GM18868 (cell line): ENCODE results near the gene CIBAR2.
"Not testable (repeated sequence)": the region's sequence is repeated elsewhere in the genome, so short reads cannot be mapped to it uniquely, and the experiment has no call there.

ENCODE experiments used
- ATAC-seq: cut with Tn5 transposase; IDR thresholded peaks from one replicate; pipeline ENCODE4 v1.9.1; 2021; ENCODE audit warnings: mild to moderate bottlenecking, moderate library complexity; ENCODE audit not compliant: unreplicated experiment

CIBAR2 gene

DNA sequence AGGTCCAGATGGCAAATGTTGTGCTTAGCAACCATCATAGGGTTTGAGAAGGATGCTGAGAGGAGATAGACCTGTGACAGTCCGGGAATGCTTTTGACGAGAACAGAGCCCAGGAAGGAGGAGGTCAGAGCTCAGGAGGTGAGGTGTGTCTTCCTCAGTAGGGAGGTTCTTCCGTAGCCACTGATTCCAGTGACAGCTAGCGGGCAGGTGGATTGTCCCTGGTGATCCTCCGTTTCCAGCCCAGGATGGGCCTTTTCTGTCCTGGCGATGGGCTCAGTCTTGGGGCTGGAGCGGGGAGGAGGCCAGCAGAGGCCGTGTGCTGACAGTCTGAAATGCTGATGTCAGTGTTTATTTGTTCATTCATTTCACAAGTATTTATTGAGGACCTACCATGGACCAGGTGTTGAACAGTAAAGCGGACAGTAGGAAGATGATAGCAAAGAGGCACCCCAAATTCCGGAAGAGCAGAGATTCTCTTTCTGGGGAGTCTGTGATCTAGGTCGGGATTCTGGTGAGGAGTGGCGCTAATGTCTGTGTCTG is 45.9 kb downstream of the CIBAR2 start:
- no peak for ATAC-seq

DNA sequence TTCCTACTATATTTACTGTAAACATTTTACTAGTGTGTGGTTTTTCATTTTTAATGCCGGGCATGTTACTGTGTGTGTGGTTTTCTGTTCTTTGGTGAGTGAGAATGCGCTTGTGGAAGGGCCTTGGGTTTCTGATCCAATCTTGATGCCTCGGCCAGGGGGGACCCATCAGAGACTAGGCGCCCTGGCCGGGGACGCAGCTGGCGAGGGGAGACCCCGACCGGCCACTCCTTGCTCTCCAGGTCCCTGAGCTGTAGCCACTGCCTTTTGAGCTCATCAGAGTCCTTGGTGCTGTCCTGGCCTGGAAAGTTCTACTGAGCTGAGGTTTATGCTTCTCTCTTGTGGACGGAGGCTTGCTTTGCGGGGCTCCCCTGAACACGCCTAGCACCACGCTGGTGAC is 47.2 kb downstream of the CIBAR2 start:
- no peak for ATAC-seq

DNA sequence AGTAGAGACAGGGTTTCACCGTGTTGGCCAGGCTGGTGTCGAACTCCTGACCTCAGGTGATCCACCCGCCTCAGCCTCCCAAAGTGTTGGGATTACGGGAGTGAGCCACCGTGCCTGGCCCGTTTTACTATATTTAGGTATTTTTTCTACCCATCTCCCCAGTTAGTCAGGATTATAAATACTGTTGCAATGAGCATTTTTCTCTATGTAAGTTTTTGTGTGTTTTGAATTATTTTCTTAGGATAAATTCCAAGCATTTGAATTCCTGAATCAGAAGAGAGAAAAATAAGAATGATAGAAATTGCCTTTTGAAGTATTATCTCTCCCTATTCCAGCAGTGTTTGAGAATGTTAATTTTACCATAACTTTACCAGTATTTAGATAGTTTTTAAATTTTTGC is 48.1 kb downstream of the CIBAR2 start:
- ATAC-seq = no peak

DNA sequence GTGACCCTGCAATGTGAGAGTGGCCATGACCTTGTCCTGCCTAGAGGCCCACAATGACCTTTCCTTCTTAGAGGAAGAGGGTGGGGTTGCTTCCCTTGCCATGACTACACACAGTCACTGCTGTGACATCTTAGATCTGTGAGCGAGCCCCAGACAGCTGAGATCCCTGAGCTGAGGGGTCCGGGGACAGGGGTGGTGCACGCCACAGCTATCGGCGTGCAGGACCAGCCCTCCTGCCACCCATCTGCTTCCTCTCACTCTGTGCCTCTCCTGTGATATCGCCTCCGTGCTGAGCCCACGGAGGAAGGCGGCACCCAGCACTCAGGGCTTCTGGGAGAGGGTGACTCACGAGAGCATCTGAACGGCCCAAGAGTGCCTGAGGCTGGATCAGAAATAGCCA is 49.4 kb downstream of the CIBAR2 start:
- ATAC-seq = no peak

DNA sequence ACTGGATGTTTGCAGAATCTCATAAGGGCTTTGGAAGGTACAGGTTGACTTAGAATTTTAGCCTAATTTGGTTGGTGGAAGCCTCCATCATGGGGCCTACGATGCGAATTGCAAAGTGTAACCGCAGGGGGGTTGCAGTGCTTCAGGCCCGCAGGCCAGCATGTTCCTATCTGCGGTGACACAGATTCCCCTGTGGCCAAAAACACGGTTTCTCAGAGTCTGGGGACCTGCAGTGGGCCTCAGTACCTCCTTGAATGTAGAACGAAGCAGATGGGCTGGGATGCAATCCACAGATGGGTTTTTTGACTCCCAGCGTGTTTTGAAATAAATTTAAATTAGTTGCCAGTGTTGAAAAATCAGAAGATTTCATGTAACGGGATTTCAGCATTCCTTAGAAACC is 49.9 kb downstream of the CIBAR2 start:
- ATAC-seq = no peak

DNA sequence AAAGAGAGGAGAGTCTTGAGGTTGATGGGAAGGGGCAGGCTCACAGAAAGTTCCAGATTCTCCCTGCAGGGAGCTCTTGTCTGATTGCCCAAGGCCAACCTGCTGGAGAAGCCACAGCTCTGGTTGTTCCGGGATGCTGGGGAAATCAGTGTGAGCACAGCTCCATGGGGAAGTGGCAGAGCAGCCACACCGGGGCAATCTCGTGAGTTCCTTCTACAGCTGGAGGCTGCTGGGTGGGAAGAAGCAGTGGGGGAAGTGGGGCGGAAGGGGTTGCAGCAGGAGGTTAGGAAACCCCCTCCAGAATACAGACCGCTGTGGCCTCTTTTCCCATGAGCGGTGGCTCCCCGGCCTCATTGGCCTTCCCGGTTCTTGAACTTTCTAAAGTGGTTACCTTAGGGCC is 50.7 kb downstream of the CIBAR2 start:
- ATAC-seq = no peak

DNA sequence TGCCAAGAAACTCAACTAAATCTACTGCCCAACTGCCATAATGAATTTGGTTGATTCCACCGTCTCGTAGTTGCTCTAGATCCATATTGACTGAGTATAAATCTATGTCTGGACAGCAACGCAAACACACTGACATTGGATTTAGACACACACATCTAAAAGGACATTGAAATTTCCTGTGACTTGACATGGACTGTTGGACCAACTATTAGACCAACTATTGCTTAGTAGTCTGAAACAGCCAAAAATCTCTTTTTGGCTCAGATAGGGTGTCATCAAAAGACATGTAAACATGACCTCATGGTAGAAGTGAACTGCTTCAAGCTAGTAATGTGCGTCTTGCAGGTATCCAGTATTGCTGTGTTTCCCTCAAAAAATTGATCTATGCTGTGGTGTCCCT is 53.4 kb downstream of the CIBAR2 start:
- ATAC-seq = no peak

DNA sequence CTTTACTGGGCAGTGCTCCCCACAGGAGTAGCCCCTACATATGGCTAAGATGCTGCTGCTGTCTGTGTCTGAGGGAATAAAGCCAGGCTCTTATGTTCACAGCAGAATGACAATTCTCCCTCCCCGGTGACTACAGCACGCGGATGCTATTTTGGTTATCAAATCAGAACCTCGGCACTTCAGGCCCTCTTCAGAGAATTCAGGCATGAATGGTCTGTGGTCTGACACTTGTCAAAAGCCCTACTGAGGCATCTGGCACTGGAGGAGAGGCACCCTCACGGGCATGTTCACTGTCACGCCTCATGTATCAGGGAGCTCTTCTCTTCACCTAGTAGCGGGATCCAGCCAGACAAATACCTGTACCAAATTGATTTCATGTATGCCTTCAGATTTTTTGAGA is 54.3 kb downstream of the CIBAR2 start:
- ATAC-seq = peak; percentile 38

DNA sequence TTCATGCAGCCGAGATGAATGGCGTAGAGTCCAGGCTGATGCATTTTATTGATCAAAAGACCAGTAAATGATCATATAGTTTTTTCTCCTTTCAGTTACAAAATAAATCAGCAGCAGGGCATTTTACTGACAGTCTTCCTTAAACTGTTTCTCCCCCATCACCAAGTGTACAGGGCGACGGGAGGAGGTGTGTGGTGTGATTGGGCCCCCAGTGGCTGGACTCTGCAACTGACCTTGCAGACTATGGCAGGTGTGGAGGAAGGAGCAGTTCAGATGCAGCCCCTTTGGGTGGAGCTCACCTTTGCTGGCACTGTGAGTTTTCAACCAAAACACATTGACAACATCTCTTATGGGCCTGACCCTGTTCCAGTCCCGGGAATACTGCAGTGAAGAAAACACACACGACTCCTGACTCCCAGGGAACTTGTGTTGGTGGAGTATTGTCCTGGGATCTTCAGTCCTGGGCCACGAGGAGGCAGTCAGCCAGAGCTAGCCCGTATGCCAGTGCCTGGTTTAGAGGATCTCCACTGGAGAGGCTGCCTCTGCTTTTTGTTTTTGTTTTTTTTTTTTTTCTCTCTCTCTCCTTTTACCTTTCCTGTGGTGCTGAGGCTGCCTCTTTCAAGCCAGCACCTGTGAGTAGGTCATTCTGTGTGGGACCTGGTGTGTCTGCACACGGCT is 54.9 kb downstream of the CIBAR2 start:
- no peak for ATAC-seq

DNA sequence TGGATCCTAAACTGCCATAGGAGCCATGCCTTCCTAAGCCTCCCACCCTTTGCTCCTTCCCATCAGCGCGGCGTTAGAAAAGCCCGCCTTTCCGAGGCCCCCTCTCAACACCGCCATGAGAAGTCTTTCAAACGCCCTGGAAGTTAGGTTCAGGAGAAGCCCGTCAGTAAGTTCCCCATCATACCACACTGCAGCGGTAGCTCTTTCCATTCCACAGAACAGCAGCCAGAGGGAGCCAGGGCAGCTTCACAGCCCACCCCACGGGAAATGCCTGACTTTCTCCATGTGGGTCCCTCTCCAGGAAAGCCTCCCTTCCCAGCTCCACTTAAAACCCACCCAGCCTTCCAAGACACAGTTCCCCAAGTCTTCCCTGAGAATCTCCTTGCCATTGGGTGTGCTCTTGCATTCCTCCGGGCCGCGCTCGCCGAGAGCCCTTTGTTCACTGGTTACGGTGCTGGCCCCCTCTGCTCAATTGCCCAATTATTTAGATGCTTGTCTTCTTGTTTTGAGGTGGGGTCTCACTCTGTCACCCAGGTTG is 56.0 kb downstream of the CIBAR2 start:
- no peak for ATAC-seq

DNA sequence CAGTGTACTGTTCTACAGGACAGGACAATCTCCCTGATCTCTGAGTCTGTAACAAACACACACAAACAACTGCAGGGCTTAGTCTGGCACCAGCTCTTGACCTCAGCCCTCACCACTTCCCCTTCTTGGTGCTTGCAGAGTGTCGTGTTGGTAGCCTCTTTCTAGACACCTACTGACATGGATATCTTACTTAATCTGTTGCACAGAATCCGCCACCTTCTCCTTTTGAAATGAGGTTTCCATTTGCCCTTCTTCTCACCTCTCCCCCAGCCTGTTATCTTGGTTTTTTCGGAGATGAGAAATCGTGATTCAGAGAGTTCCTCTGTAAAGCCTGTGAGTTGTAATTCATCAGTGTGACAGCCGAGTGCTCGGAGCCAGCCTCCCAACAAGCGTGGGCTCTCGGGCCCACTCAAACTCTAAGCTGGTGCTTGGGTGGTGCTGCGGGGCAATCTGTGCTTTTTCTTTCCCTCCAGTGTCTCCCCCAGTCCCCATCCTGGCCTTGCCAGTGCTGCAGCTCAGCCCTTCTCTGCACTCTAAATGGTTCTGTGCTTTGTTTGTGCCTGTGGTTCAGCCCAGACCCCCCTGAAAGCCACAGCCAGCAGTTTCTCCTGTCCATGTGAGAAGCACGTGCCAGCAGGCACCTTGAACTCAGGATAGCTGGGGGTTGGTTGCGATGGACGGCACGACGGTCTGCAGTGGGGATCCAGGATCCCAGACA is 56.6 kb downstream of the CIBAR2 start:
- peak; percentile 91 for ATAC-seq

DNA sequence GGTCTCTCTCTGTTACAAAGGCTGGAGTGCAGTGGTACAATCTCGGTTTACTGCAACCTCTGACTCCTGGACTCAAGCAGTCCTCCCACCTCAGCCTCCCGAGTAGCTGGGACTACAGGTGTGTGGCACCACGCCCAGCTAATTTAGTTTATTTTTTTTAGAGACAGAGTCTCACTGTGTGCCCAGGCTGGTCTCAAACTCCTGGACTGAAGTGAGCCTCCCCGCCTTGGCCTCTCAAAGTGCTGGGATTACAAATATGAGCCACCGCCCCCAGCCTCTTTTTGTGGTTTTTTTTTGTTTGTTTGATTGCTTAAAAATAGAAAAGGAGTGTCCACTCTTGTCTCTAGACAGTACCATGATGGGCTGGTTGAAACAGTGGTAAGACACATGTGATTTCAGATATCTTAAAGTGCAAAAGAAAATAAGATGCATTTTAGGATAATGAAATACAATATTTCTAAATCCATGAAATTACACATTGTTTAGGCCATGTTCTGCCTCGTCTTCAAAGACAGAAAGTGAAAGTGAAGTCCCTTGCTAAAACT is 57.3 kb downstream of the CIBAR2 start:
- no peak for ATAC-seq

DNA sequence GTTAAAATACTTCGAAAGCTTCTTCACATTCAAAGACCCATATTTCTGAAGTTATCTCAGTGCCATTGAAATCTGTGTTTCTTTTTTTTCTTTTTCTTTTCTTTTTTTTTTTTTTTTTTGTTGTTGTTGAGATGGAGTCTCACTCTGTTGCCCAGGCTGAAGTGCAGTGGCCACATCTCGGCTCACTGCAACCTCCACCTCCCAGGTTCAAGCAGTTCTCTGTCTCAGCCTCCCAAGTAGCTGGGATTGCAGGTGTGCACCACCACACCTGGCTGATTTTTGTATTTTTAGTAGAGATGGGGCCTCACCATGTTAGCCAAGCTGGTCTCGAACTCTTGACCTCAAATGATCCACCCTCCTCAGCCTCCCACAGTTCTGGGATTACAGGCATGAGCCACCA is 58.0 kb downstream of the CIBAR2 start:
- ATAC-seq = not testable (repeated sequence)

DNA sequence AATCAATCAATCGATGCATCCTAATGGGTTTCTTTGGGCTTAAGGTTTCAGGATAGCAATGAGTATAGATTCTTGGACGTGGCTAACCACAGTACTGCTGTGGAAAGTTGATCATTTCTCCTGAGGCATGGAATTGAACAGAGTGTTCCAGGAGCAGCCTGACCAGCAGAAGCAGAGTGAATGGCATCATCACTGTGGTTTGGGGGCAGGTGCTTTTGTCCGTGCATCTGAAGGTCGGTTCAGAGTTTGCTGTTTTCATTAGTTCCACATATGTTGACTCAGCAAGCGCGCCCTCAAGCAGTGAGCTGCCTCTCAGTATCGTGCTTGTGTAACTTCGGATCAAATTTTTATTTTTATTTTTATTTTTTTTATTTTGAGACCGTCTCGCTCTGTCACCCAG is 59.7 kb downstream of the CIBAR2 start:
- no peak for ATAC-seq

DNA sequence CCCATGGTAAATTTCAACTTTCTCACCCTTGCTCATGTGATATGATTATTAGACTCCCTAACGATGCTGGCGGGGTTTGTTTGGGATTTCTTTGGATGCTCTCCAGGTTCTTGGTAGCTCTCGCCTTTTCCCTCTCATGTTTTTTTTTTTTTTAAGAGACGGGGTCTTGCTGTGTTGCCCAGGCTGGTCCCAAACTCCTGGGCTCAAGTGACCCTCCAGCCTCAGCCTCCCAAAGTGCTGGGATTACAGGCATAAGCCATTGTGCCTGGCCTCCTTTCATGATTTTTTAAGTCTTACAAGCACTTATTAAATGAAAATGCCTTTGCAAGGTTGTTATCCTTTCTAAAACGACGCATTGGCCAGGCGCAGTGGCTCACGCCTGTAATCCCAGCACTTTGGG is 60.6 kb downstream of the CIBAR2 start:
- no peak for ATAC-seq

DNA sequence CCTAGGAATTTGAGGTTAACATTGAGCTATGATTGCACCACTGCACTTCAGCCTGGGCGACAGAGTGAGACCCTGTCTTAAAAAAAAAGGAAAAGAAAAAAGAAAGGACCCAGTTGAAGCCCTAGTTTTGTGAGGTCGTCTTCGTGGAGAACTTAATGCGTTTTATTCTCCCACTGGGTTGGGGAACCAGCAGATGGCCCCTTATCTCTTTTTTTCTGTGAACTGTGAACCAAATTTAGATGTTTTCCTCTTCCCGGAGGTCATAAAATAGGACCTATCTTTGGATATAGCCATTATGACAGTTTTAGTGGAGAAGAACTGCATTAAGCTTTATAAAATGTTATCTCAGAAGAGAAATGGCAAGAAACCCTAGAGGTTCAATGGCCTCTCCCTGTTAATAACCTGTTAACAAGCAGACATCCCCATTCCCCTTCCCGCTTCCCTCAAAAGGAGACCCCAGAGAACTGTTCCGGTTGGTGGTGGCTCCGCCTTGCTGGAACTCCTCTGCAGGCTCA is 61.1 kb downstream of the CIBAR2 start:
- no peak for ATAC-seq

DNA sequence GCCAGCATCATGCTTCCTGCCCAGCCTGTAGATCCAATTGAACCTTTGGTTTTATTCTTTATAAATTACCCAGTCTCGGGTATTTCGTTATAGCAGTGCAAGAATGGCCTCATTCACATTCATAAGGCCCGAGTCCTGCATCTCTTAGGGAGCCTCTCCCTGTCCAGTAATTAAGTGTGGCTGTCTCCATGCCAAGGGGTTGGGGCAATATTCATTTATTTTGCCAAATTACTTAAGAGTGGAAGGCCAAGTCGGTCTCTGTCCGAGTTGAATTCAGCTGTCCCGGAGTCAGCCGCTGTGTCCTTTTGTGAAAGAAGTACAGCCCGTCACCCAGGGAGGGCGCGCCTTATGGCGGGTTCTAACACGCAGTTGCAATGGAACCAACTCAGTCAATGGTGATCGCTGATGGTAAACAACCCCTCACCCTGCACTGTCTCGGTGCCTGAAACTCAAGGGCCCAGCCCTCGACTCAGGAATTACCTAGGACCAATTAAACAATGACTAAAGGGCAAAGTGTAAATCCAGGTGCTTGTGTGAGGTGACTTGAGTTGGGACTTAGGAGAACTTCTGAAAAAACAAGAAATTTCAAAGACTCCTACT is 62.5 kb downstream of the CIBAR2 start:
- no peak for ATAC-seq

DNA sequence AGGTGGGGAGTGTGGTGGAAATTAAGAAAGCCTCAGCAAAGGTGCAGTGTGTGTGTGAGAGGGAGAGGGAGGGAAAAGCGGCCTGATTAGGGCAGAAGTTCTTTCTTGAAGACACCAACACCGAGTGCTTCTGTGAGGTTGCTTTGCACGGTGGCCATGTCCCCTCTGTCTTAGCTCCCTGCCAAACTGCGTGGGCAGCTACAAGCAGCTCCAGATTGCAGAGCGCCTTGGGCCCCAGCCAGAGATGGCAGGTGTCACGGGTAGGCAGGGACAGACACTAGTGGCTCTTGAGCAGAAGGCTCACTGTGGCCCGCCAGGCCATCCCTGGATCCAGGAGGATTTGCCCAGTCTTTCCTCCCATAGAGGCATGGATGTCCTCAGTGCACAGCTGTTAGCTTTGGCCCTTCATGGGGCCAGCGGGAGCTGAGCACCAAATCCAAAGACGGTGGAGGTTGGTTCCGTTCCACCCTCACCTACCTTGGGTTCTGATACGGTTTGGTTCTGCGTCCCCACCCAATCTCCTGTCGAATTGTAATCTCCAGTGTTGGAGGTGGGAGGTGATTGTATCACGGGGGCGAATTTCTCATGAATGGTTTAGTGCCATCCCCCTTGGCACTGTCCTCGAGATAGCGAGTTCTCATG is 63.2 kb downstream of the CIBAR2 start:
- no peak for ATAC-seq
